Mesenteric fat pad (tissue), 1 donor: ENCODE data around the gene RPS6KA5. TPM values are rescaled to one million over a fixed set of nuclear protein-coding genes. Genes with fewer than 3 reads are reported as not detected.
"Not testable (repeated sequence)": the region's sequence is repeated elsewhere in the genome, so short reads cannot be mapped to it uniquely, and the experiment has no call there.

Experiments
- DNase-seq: peaks from one replicate; pipeline ENCODE4 v3.0.0-alpha.2; 2020; ENCODE audit warnings: low spot score
- total RNA-seq: library from RNA; stranded (reverse); fragmentation: NEBNext Ultra II Directional; extraction: Animal tissue kit (Norgen Biotek cat#: 25700); gene quantifications from one replicate; pipeline ENCODE4 v1.2.1, GENCODE V29; 2021
- donor health status: DM: yes; HTN: yes; CAD: no.

RPS6KA5 gene
- total RNA-seq, 1 donor from 2014 or later = 3.2 TPM

GRCh38 chr14:90874599-90874998, 185.8 kb downstream of the RPS6KA5 start:
- DNase-seq = no peak

GRCh38 chr14:90871605-90872233, 188.7 kb downstream of the RPS6KA5 start:
- no peak for DNase-seq

GRCh38 chr14:90870950-90871604, 189.4 kb downstream of the RPS6KA5 start:
- no peak for DNase-seq

- DNase-seq = no peak
Measured at GRCh38 chr14:90867501-90867900, 192.9 kb downstream of the RPS6KA5 start.

- no peak for DNase-seq
Measured at GRCh38 chr14:90866833-90867232, 193.6 kb downstream of the RPS6KA5 start.

- DNase-seq = no peak
Measured at GRCh38 chr14:90864741-90865140, 195.7 kb downstream of the RPS6KA5 start.

- no peak for DNase-seq
Measured at GRCh38 chr14:90858511-90858910, 201.9 kb downstream of the RPS6KA5 start.

- no peak for DNase-seq
Measured at GRCh38 chr14:90857866-90858265, 202.6 kb downstream of the RPS6KA5 start.

- not testable (repeated sequence) for DNase-seq
Measured at GRCh38 chr14:90856115-90856514, 204.3 kb downstream of the RPS6KA5 start.

- no peak for DNase-seq
Measured at GRCh38 chr14:90853116-90853515, 207.3 kb downstream of the RPS6KA5 start.

- DNase-seq = no peak
Measured at GRCh38 chr14:90851327-90852036, 209.0 kb downstream of the RPS6KA5 start.

- DNase-seq = no peak
Measured at GRCh38 chr14:90850487-90850886, 210.0 kb downstream of the RPS6KA5 start.

- peak; percentile 24 for DNase-seq
Measured at GRCh38 chr14:90849787-90850444, 210.5 kb downstream of the RPS6KA5 start.

- peak; percentile 20 for DNase-seq
Measured at GRCh38 chr14:90848944-90849731, 211.3 kb downstream of the RPS6KA5 start.

GRCh38 chr14:90846511-90846910, 213.9 kb downstream of the RPS6KA5 start:
- DNase-seq = no peak

- no peak for DNase-seq
Measured at GRCh38 chr14:90844321-90844720, 216.1 kb downstream of the RPS6KA5 start.

- DNase-seq = peak; percentile 55
Measured at GRCh38 chr14:90842726-90843125, 217.7 kb downstream of the RPS6KA5 start.

- not testable (repeated sequence) for DNase-seq
Measured at GRCh38 chr14:90840667-90841066, 219.8 kb downstream of the RPS6KA5 start.

- peak; percentile 18 for DNase-seq
Measured at GRCh38 chr14:90839889-90840266, 220.6 kb downstream of the RPS6KA5 start.

GRCh38 chr14:90839024-90839888, 221.2 kb downstream of the RPS6KA5 start:
- DNase-seq = peak; percentile 79
